ENCODE results near the gene NHEJ1. TPM values are rescaled to one million over a fixed set of nuclear protein-coding genes. Genes with fewer than 3 reads are reported as not detected.

The NHEJ1 gene
- total RNA-seq, 2 experiments from 2014 or later, result 12.7 to 14.3 TPM

- Histone ChIP-seq H3K4me3 (ENCODE audit: low read depth, low read length, poor library complexity, severe bottlenecking) (no peak overlapping the region), H4K20me1 (ENCODE audit: insufficient read depth, low read length) (no peaks in the 10 kb centered on the region), H3K79me2 (ENCODE audit: insufficient read depth, low read depth, low read length) (no peaks in the 10 kb centered on the region), H3K9me2 (ENCODE audit: insufficient read depth, low read length) (no peaks in the 10 kb centered on the region), H3K4me2 (ENCODE audit: low read length) (no peak overlapping the region), H3K4me1 (ENCODE audit: insufficient read depth, low read length, poor library complexity, severe bottlenecking) (no peaks in the 10 kb centered on the region), H3K36me3 (ENCODE audit: insufficient read depth, low read length) (no peaks in the 10 kb centered on the region), H3K27ac (ENCODE audit: low read depth, low read length, poor library complexity, severe bottlenecking) (no peak overlapping the region), H2AFZ (ENCODE audit: low read length) (no peak overlapping the region), H3K9me3 (ENCODE audit: low read length) (no peaks in the 10 kb centered on the region)
- DNase-seq (ENCODE audit: low spot score), result peak; percentile 62
- TF ChIP-seq, protein P1, sequence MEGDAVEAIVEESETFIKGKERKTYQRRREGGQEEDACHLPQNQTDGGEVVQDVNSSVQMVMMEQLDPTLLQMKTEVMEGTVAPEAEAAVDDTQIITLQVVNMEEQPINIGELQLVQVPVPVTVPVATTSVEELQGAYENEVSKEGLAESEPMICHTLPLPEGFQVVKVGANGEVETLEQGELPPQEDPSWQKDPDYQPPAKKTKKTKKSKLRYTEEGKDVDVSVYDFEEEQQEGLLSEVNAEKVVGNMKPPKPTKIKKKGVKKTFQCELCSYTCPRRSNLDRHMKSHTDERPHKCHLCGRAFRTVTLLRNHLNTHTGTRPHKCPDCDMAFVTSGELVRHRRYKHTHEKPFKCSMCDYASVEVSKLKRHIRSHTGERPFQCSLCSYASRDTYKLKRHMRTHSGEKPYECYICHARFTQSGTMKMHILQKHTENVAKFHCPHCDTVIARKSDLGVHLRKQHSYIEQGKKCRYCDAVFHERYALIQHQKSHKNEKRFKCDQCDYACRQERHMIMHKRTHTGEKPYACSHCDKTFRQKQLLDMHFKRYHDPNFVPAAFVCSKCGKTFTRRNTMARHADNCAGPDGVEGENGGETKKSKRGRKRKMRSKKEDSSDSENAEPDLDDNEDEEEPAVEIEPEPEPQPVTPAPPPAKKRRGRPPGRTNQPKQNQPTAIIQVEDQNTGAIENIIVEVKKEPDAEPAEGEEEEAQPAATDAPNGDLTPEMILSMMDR (conservative IDR thresholded peaks at IDR 0.05; ENCODE audit: low read length), result peak; percentile 92
- no peak for TF ChIP-seq EZH2phosphoT487 (IDR thresholded peaks at IDR 0.05; ENCODE audit: borderline replicate concordance, low read depth, low read length)
- intact Hi-C loops (cut with micrococcal nuclease; ENCODE audit: unreplicated experiment), result loop anchor here (1.0 kb wide), 3 partner anchors 46 to 90 kb away; no protein-coding TSS in a partner anchor
- ChIA-PET CTCF (ENCODE audit: unreplicated experiment) (interaction anchor here (0.5 to 0.8 kb wide), 5 partner anchors 9 to 203 kb away, joined by 3 to 7 read pairs (median 3); no protein-coding TSS in a partner anchor), POLR2A (interaction anchor here (0.8 kb wide), 1 partner anchor 60 kb away, joined by 3 read pairs; no protein-coding TSS in a partner anchor)
- BruUV-seq (replicated peaks), result no TSS peak
Observed at GRCh38 chr2:219119422-219120043, 41.1 kb downstream of the NHEJ1 start.

DNA sequence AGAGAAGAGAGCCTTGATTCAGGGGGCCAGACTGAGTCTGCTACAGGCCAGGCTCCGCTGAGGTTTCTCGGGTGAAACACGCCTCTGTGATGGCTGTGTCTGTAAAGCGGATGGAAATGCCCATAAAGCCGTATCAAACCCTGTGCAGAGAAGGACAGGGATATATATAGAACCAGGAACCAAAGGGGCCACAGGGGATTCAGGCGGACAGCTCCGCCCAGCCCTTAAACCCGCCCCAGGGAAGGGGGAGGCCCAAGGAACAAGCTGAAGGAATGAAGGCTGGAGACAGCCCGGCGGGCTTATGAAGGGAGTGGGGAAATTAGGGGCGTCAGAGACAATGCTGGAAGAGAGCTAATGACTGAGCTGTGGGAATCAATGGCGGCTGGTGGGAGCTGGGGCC is 42.1 kb downstream of the NHEJ1 start:
- CTCF ChIA-PET (ENCODE audit: unreplicated experiment), result interaction anchor here (0.6 kb wide), 1 partner anchor 113 kb away, joined by 7 read pairs; no protein-coding TSS in a partner anchor

More for the DNA sequence above, 42.1 kb downstream of the NHEJ1 start:
- H2AFZ ChIP-seq (ENCODE audit: low read length), result no peak overlapping the region
- no peaks in the 10 kb centered on the region for H3K9me3 ChIP-seq (ENCODE audit: low read length)
- BruUV-seq (replicated peaks), result no TSS peak
- no peak overlapping the region for H3K4me3 ChIP-seq (ENCODE audit: low read depth, low read length, poor library complexity, severe bottlenecking)
- intact Hi-C loops (cut with micrococcal nuclease; ENCODE audit: unreplicated experiment), result no loop called here
- H3K9me2 ChIP-seq (ENCODE audit: insufficient read depth, low read length), result no peaks in the 10 kb centered on the region
- H4K20me1 ChIP-seq (ENCODE audit: insufficient read depth, low read length), result no peaks in the 10 kb centered on the region
- no peak for TF ChIP-seq EZH2phosphoT487 (IDR thresholded peaks at IDR 0.05; ENCODE audit: borderline replicate concordance, low read depth, low read length)
- TF ChIP-seq, protein P1 (conservative IDR thresholded peaks at IDR 0.05; ENCODE audit: low read length), result no peak
- H3K4me1 ChIP-seq (ENCODE audit: insufficient read depth, low read length, poor library complexity, severe bottlenecking), result no peaks in the 10 kb centered on the region
- no peak for DNase-seq (ENCODE audit: low spot score)
- H3K79me2 ChIP-seq (ENCODE audit: insufficient read depth, low read depth, low read length), result no peaks in the 10 kb centered on the region
- POLR2A ChIA-PET, result no interaction called here
- H3K36me3 ChIP-seq (ENCODE audit: insufficient read depth, low read length), result no peaks in the 10 kb centered on the region
- no peak overlapping the region for H3K27ac ChIP-seq (ENCODE audit: low read depth, low read length, poor library complexity, severe bottlenecking)
- no peak overlapping the region for H3K4me2 ChIP-seq (ENCODE audit: low read length)
